Right hindlimb (tissue), 1 donor: ENCODE results near the gene RRAD.

Experiments
- DNase-seq: peaks from one replicate; pipeline ENCODE4 v3.0.0-alpha.2; 2018

The RRAD gene

GRCh38 chr16:66874079-66874775 is 51.1 kb downstream of the RRAD start:
- DNase-seq: no peak

- no peak for DNase-seq
These were observed 51.7 kb downstream of the RRAD start for GRCh38 chr16:66873685-66874055.

- DNase-seq: peak; percentile 90
These were observed 52.2 kb downstream of the RRAD start for GRCh38 chr16:66872943-66873684.

- DNase-seq: no peak
These were observed 52.8 kb downstream of the RRAD start for GRCh38 chr16:66872559-66872942.

- DNase-seq: no peak
These were observed 53.5 kb downstream of the RRAD start for GRCh38 chr16:66871840-66872239.
